ENCODE data around the gene PKP2.

PKP2 gene

DNA sequence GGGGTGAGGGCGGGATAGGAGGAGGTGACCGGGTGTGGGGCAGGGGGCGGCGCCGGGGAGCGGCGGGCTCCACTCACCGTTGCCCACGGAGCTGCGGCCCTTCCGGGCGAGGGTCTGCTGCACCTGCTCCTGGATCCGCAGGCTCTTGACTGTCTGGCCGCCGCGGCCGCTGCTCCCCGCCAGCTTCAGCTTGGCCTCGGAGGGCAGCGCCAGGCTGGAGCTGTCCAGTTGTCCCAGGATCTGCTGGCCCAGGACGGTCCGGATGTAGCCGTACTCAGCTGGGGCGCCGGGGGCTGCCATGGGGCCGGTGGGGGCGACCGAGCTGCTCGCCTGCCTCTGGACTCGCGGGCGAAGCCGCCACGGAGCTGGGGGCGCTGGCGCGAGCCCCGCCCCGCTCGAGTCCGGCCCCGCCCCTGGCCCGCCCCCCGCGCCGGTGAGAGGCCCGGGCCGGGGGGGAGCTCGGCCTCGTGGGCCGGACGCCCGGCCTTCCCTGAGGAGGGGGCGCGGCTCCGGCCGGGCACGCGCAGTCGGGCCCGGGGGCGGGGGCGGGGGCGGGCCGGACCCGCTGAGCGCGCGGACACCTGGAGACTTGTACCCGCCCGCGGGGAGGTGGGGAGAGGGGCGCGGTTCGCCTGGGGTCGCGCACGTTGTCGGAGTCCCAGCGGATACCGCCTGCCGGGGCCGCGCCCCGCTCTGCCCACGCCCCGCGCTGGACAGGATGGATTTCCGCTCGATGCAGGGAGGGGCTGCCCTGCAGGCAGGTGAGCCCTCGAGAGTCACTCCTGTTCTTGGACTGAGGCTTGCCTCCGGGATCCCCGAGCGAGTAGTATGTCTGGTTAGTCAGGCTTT lies at the start of gene PKP2:
TSS of gene PKP2 (minus strand) at position 346 of the 849 bp plus-strand sequence. CDS start at position 300, 46 bp downstream.
- DNase-seq: no peak

DNA sequence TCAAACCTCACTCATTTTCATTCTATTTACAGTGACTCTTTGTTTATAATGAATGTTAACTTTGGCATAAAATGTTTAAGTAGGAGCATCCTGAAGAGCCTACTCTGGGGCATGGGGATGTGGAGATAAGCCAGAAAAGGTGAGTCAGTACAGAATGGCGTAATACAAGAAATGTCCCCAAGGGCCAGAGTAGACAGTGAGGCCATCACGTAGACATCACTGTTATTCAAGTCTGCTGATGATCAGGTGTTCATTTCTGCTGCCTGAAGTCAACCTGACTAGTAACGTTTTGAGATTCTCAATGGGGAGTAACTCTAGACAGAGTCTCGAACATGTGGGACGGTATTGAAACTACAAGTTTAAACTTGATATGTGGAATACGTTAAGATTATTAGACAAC lies 47.6 kb upstream of the PKP2 start:
- no peak for DNase-seq

DNA sequence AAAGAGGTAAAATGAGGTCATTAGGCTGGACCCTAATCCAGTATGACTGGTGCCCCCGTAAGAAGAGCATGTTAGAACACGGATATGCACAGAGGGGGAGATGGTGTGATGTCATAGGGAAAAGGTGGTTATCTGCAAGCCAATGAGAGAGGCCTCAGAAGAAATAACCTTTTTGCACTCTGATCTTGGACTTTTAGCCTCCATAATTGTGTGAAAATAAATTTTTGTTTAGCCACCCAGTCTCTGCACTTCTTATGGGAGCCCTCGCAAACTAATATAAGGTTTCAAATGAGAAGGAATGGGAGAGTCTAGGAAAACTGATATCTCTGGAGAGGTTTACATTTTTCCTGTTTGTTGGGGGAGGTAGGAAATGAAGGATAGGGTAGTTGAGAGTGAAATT lies 43.2 kb upstream of the PKP2 start:
- no peak for DNase-seq

DNA sequence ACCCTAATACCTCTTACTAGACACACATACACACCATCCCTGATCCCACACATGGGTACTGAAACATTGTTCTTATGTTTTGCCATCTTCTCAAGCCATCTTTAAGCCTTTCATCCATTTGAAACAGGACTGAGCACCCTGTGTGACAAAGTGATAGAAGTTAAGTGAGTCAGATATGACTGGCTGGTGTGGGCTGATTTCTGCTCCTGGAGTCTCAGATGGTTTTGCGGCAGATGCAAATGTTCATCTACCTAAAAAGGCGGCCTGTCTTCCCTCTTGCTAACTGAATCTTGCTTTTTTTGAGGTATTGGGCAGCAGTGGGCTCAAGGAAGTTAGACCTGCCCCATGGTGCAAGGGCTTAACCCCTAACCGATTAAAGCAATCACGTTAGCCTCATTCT lies 30.4 kb upstream of the PKP2 start:
- no peak for DNase-seq

DNA sequence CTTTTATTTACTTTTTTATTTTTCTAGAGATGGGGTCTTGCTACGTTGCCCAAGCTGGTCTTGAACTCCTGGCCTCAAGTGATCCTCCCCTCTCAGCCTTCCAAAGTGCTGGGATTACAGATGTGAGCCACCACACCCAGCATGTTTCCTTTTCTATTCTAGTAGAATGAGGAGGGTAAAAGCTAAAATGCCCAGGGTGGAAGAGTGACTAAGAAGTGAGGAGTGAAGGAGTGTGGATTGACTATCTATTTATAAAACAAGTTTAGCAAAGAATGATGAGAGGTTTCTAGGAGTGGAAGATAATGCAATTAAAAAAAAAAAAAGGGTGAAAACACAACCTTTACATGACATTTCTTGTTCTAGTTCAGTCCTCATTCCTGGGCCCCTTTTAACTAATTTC lies 29.8 kb upstream of the PKP2 start:
- no peak for DNase-seq

DNA sequence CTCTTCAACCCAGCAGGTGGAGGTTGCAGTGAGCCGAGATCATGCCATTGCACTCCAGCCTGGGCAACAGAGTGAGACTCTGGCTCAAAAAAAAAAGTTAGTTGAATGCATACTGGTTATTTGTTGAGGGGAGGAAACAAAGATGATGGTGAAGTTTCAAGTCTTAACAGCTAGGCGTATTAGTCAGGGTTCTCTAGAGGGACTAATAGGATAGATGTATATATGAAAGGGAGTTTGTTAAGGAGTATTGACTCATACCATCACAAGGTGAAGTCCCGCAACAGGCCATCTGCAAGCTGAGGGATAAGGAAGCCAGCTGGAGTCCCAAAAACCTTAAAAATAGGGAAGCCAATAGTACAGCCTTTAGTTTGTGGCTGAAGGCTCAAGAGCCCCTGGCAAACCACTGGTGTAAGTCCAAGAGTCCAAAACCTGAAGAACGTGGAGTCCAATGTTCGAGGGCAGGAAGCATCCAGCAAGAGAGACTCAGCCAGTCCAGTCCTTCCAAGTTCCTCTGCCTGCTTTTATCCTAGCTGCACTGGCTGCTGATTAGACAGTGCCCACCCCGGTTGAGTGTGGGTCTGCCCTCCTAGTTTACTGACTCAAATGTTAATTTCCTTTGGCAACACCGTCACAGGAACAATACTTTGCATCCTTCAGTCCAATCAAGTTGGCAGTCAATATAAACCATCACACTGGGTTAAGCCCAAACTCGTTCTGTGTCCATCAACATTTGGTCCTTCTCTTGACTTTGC lies 26.1 kb upstream of the PKP2 start:
- DNase-seq: no peak

DNA sequence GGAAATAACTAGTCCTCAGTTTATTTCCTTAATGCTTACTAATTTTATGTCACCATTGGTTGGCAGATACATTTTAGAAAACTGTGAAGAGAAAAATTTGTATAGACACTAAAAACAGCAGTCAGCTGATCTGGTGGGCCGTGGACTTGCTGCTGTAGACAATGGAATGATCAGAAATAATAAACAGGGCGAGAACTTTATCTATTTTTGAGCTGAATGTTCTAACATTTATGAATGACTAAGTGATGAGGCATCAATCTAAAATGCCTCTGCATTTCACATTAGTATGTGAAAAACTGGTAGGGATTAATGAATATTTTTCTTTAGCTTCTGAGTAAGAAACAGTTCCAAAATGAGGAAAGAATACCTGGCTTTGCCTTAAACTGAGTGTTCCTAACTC lies 24.8 kb upstream of the PKP2 start:
- DNase-seq: no peak

DNA sequence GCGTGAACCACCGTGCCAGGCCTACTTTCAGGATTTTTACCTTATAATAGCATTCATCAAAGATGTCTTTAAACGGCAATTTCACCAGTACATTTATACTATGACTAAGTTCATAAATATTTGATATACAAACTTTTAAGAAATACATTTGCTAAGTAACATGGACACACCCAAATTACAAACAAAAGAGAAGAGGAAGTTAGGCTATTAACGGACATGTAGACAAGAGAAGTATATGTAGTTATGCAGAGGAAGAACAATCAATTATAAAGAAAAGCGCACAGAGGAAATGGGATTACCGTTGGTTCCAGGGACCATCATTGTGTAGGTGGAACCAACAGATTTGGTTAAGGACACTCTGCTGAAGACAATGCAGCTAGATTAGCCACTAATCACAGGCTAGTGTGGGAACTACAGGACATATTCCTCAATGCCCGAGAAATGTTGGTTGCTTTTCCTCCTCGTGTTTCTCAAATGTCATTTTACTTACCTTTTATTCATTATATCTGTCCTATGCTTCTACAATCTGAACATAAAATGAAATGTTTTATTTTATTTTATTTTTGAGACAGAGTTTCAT lies 24.0 kb upstream of the PKP2 start:
- no peak for DNase-seq

DNA sequence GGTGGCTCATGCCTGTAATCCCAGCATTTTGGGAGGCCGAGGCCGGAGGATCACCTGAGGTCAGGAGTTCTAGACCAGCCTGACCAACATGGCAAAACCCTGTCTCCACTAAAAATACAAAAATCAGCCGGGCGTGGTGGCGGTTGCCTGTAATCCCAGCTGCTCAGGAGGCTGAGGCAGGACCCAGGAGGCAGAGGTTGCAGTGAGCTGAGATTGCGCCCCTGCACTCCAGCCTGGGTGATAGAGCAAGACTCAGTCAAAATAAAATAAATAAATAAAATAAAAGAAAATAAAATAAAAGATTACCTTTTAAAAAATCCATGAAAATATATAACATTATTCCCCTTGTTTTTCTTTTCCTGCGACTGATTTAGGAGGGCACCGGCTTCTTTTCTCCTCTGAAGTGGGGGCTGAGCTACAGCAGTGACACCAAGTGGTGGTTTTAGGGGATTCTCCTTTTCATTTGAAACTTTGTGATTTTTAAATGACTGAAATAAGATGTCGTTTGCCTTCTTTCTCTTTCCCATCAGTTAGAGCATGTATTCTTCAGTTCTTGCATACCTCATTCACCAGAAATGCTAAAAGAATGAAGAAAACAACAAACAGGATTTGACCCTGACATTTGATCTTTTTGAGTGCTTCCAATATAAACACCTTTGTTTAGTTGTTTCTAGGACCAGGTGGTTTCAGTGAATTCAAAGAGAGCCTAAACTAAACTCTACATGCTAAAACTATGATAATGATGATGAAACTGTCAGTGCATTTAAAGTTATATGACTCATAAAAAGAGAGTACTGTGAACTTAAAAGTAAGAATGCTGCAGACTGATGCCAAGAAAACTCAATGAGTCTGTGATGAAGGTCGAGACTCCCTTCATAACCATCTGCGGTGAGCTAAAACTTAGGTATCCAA lies 22.6 kb upstream of the PKP2 start:
- no peak for DNase-seq

DNA sequence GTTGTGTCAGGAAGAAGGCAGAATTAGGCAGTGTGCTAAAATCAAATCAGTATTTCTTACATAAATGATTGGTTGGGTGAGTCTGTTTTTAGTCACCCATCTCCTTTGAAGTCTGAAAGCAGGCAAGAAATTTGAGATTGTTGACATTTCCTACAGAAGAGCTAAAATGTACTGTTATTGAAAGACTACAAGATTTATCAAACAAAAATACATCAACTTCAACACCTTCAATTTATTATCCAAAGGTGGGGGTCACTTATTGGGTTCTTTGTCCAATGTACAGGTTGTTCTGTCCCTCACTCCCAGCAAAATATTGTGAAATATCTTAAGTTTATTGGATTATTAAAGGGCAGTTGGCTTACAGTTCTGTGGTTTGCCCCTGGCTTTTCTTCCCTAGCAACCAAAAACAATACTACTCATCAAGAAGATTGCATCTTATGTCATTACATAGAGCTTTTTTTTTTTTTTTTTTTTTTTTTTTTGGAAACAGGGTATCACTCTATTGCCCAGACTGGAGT lies 20.6 kb upstream of the PKP2 start:
- no peak for DNase-seq

DNA sequence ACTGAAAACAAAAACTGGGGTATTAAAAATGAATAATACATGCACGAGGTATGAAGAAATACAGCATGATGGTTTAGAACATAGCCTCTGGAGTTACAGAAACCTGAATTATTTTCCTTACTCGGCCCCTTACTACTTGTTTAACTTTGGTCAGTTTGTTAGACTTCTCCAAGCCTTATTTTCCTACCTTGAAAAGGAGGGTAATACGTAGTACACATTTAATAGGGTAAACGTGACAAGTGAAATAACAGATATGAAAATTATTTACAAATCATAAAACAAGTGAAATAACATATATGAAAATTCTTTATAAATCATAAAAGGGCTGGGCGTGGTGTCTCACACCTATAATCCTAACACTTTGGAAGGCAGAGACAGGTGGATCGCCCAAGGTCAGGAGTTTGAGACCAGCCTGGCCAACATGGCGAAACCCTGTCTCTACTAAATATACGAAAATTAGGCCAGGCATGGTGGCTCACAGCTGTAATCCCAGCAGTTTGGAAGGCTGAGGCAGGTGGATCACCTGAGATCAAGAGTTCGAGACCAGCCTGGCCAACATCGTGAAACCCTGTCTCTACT lies 11.4 kb upstream of the PKP2 start:
- no peak for DNase-seq

DNA sequence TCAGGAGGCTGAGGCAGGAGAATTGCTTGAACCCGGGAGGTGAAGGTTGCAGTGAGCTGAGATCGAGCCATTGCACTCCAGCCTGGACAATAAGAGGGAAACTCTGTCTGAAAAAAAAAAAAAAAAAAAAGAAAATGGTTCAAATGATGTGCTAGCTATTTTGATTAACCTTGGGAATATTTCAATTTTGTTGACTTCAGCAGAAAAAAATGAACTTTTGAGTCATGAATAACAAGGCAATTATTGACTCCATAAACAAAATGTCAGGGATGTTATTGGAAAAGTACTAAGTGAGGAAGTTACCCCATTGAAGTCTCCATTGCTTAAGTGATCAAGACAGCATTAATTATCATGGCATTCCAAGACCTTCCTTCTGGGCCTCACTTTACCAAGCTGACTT lies 10.6 kb upstream of the PKP2 start:
- DNase-seq: no peak

DNA sequence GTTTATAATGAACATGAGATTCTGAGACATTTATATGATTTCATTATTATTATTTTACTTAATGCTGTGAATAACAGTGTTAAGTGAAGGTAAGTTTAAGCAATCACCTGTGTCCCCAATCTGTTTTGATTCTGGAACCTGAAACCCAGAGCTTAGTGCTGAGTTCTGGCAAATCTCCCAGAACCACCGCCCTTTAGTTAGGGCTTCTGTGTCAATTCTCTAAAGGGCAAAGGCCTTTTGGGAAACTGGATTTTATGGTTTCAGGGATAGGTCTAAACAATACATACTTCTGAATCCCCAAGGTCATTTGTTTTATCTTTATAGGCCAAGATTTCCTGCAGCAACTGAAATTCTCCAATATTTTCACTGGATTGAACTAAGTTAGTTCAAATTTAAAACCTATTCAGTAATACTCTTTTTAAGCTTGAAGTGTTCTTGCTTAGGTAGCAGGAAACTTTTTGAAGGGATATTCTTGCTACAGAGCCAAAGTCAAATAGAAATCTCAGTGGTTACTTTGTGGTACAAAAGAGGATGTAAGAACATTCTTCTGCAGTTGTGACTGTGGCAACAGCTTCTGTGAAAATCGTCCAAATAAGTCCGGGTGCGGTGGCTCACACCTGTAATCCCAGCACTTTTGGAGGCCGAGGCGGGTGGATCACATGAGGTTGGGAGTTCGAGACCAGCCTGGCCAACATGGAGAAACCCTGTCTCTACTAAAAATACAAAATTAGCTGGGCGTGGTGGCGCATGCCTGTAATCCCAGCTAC lies 10.0 kb upstream of the PKP2 start:
- no peak for DNase-seq

DNA sequence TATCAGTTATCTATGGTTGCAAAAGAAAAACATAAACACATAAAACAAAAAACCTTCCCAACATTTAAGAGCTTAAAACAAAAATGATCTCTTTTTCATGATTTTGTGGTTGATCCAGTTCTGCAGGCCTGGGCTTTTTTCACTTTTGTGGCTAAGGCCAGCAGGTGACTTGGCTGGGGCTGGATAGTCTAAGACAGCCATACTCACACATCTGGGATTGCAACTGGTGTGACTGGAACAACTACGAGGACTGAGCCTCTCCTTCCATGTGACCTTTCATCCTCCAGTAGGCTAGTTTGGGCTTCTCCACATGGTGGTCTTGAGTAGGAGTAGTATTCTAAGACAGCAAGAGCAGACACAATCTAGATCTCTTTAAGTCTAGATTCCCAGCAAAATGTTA lies 7.2 kb upstream of the PKP2 start:
- no peak for DNase-seq

DNA sequence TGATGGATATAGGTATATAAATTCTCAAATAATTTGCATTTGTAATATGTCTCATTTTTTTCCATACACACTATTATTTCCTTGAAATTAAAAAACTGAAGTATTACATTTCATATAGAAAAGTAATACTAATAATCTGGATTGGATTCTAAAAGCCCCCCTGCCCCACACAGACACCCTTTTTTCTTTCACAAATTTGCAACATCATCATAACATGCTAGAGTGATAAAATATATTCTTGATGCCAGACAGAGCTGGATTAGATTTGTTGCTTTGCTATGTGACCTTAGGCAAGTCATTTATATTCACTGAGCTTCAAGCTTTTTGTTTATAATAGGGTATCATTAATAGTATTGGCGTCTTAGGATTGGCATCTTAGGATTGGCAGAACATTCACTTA lies 6.7 kb upstream of the PKP2 start:
- no peak for DNase-seq

DNA sequence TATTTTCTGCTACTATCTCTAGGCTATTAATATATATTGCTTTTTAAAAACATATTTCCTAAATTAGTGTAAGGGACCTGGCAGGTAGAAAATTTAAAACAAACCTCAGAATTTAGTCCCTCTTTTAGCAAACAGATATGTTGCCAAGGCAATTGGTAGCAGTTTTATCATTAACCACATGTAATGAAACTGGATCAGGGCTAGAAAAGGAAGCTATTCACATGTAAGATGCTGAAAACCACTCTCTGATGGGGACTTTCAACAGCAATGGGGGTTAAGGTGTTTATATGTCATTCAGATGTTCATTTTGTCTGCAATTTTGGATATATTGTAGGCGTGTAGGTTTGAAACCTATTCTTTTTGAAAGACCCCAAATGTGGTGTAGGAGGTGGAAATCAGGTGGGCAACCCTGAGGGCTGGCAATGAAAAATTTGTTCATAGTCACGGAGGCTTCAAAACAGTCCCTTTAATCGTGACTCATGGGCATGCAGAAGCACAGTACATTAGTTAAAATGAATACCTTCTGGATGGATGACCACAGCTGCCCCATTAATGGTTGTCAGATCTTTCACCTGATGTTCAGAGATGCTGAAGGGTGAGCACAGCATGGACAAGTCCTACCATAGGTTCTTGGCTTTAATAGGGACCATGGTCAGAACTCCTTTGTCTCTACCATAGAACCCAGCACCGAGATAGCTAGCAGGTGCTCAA lies 5.9 kb upstream of the PKP2 start:
- no peak for DNase-seq

DNA sequence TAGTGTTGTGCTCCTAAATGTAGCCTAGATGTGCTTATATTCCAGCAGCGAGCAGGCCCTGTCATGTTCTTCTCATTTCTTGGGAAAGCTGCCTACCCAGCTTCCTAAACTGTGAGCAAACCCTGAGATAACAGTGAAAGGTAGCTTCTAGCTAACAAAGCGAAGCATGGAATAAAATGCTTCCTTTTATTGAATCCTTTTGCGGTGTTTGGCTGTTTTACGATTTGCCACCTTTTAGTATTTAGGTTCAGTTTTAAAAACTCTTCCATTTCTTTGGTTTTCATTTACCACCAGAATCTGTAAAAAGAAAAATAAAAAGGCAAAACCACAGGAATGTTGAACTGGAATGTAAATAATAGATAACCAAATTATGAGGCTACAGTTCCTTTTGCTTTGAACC lies 5.0 kb upstream of the PKP2 start:
- no peak for DNase-seq

DNA sequence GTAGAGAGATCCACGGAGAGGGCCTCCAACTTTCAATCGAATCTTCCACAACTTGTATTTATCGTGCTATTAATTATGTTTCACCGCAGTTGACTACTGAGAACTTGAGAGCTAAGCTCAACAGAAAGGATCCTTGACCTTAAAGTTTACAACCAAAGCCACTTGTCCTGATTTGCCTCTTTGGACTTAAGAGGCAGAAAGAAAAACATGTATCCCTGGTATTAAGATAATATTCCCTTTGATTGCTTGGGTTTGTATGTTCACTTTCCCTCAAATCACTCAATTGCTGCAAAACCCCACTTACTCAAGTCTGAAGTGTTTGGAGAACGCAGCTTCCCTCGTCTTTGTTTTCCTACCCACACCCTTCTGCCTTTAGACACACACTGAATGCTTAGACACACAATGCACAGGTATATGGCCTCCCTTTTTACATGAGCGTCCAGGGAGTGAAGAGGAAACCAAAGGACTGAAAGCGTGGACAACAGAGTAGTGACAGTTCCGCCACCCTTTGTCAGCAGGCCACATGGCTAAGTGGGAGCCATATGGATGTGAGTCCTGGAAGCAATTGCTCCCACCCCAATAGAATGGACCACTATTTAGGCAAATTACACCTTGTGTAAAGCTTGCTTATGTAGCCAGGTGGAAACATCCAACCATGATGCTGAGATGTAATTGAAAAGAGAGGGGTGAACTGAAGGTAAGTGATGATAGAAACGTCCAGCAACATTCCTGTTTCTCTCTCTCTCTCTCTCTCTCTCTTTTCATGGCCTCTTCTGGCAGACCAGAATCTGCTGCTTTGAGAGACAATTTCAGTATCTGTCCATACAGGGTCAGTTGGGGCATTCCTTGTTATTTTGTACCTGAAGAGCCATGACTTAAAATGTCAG lies 1.4 kb upstream of the PKP2 start:
- no peak for DNase-seq

DNA sequence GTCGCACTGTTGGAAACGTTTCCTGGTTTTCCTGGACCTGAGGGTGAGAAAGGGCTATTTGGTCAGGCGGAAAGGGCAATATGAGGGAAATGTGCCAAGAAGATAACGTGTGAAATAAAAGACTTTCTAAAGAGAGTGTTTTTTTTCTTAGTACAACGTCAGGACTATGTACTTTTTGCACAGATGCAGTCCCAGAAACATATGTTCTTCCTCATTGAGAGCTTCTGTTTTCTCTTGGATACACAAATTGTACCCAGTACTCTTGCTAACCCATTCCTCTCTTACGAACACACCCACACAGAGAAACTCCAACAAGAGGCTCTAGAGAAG lies 669 bp upstream of the PKP2 start:
- no peak for DNase-seq
